Measurements from ENCODE around the gene PCID2.

PCID2 gene

DNA sequence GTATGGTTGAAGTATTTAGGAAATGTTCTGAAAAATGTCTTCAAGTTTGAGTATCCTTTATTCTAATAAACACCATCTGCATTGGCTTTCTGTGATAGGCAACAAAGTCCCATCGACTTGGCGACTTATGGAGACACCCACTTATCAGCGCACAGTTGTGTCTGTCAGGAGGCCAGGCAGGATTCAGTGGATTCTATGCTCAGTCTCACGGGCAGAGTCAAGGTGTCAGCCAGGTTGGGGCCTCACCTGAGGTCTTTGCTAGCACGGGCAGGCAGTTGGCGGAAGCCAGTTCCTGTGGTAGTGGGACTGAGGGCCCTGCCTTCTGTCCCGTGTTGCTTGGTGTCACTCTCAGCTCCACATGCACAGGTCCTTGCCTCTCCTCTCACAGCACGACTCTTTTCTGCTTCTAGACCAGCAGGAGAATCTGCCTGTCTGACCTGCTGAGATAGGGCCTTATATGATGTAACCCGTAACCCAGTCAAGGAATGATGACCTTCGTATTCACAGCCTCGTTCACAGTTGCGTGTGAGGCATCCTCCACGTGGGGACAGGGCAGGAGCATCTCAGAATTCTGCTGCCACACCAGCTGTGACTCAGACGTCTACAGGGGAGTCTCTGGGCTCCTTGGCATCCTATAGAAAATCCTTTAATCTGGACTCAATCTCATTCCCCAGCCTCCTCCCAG lies 10.9 kb upstream of the PCID2 start:
- no peak for DNase-seq (ENCODE audit: low read depth)

DNA sequence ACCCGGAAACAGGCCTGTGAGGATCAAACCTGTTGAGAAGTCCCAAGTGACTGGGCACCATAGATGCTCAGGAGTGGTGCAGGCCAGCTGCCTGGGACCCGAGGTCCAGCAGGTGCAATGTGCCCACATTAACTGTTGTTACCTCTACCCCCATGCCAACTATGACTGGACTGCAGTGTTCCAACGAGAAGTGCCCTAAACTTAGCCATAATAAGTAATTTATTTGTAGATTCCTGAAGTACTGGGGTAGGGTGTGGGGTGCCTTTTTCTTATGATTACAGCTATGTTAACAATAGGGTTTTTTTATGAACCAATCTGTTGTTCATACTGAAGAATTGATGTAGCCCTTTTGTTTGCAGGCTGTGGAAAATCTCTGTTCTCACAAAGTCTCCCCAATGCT lies 10.1 kb upstream of the PCID2 start:
- no peak for DNase-seq (ENCODE audit: low read depth)

DNA sequence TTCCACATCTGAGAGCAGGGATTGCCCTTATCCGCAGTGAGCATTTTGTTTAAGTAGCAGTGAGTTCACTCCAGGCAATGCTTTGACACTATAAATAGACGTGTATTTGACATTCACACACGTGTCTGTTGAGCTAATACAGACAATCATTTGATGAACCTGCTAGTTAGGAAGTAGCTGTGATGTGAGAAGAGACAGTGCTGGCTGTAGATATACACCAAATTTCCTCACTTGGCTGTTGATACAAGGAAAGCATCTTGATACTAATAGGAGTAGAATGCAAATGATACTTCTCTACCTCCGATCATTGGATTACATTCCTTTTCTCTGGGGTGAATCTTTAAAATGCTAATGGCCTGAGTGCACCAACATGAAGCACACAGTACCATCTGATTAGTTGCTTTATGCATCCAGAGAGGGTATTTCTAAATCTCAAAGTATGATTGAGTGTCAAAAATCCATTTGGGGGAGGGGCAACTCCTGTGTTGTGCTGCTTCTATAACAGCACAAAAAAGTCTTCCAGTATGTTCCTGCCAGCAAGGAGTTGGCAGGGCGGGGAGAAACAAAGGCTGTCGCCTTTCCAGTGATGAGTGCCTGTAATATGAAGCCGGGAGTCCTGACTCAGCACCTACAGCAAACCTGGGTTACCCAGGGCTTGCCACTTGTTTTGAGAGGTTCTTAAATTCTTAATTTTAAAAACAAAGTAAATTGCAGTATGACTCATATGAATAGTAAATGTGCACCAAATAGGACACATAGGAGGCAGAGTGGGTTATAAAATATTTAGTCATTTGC lies 8.0 kb upstream of the PCID2 start:
- DNase-seq (ENCODE audit: low read depth), result no peak

DNA sequence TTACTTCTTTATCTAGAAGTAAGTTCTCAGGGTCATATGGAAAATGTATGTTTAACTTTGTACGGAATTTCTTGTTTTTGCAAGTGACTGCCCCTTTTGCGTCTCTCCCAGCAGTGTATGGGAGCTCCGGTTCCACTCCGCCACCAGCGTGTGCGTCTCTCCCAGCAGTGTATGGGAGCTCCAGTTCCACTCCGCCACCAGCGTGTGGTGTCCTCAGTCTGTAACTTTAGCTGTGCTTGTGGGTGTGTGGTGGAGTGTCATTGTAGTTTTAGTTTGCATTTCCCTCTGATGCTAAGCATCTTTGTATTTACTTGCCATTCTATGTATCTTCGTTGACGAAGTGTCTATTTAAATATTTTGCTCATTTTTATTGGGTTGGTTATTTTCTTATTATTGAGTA lies 3.3 kb upstream of the PCID2 start:
- no peak for DNase-seq (ENCODE audit: low read depth)

DNA sequence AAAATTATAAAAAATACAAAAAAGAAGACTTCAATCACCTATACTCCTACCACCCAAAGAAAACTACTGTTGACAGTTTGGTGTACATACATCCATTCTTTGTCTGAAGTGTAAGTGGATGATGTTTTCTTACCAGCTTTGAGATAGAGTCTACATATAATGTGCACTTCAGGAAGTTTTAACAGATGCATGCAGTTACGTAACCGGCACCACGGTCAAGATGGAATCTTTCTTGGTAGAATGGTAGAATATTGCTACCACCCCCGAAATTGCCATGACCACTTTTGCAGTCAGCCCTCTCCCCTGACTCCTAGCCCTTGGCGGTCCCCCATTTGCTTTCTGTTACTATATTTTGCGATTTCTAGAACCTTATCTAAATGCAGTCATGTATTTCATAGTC lies 2.4 kb upstream of the PCID2 start:
- DNase-seq (ENCODE audit: low read depth), result no peak

DNA sequence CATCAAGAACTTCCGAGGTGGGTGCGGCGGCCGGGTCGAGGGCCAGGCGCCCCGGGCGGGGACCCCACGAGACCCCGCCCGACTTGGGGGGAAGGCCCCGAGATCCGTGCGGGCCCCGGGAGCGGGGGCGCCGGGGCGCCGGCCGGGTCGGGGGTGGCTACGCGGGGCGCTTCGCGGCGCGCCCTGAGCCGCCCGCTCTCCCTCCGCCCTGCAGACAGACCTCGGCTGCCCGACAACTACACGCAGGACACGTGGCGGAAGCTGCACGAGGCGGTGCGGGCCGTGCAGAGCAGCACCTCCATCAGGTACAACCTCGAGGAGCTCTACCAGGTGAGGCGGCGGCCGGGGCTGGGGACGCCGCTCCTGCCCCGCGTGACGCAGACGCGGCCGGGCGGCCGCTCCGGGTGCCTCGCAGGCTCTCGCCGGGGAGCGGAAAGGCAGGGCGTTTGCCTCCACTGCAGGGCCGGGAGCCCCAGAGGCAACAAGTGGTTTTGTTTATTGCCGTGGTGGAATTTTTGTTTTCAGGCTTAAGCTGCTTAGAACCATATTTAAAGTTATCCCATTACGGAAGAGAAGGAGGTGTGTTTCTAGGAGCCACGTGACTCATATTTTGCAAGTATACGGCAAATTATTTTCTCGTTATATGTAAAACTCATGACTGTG lies 1.4 kb upstream of the PCID2 start:
- DNase-seq (ENCODE audit: low read depth), result peak; percentile 23

DNA sequence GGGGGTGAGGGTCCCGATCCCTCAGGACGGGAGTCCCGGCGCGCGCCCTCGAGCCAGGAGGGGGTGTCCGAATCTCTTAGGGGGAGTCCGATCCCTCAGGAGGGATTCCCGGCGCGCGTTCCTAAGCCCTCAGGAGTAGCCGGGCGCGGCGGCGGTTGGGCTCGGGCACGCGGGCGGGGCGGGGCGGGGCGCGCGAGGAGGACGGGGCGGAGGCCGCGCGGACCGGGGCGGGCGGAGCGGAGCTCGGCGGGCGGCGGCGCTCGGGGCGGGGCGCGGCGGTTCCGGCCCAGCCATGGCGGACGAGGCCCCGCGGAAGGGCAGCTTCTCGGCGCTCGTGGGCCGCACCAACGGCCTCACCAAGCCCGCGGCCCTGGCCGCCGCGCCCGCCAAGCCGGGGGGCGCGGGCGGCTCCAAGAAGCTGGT lies 878 bp upstream of the PCID2 start, which contains the start of gene CUL4A:
CUL4A (plus strand) TSS at position 278 of the 423 bp plus-strand sequence; CDS start at position 293, 15 bp downstream.
- DNase-seq (ENCODE audit: low read depth), result no peak

DNA sequence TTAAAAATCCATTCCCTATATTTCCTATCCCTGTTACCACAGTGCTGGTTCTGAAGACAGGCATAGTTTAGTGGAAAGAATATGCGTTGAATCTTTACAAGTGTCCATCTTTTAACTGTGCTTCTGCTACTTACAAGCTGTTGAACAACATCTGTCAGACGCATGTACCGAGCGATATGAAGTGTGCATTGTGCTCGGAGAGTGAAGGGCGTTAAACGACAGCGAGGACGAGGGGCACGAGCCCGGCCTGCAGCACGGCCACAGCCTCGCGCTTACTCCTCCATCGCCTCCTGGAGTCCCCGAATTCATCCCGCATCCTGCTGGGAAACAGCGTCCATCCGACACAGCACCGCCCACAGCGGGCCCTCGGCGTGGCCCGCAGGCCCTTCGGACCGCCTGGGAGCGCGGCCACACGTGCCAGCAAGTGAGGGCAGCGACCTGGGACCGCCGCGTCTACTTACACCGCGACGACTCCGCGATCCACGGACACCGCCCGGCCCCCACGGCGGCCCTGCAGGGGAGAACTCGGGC lies 514 bp downstream of the PCID2 start:
- DNase-seq (ENCODE audit: low read depth), result no peak

DNA sequence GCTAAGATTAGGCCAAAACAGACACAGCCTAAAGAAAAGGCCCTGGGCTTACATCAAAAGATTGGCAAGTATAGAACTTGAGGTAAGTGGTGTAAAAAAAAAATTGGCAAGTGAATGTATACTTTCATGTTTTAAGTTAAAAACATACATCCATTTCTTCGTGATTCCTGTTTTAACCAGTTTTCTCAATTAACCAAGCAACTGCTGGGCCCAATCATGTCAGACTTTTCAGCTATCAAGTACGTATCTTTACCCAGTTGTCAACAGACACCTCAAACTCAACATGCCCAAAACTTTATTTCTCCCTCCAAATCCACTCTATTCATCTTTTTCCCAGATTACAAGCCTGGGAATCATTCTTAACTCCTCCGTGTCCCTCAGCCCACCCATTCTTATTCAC lies 1.0 kb downstream of the PCID2 start:
- no peak for DNase-seq (ENCODE audit: low read depth)

DNA sequence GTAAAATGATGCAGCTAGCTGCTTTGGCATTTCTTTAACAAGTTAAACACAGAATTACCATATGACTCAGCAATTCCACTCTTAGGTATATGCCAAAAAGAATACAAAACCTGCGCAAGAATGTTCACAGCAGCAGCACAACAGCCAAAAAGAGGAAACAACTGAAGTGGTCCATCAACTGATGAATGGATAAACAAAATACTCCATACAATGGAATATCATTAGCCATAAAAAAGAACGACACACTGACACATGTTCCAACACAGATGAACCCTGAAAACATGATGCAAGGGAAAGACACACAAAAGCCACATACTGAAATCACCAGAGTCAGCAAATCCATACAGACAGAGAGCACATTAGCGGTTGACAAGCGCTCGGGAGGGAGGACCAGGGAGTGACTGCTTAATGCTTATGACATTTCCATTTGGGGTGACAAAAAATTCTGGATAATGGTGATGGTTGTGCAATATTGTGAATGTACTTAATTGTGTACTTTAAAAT lies 3.0 kb downstream of the PCID2 start:
- DNase-seq (ENCODE audit: low read depth), result no peak

DNA sequence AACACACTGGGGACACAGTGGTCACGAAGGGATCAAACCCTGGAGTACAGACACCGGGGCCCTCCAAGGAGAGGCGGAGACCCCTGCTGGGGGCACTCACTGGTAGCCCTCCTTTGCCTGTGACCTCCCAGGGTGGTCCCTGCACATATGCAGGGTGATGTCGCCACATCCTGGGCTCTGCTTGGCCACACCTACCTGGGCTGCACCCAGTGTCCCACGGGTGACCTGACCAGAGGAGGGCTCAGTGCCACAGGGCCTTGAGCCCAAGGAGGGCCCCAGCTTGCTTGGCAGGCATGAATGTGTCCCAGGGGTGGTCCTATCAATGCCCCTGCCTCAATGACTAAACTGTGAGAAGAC lies 4.1 kb downstream of the PCID2 start:
- no peak for DNase-seq (ENCODE audit: low read depth)

DNA sequence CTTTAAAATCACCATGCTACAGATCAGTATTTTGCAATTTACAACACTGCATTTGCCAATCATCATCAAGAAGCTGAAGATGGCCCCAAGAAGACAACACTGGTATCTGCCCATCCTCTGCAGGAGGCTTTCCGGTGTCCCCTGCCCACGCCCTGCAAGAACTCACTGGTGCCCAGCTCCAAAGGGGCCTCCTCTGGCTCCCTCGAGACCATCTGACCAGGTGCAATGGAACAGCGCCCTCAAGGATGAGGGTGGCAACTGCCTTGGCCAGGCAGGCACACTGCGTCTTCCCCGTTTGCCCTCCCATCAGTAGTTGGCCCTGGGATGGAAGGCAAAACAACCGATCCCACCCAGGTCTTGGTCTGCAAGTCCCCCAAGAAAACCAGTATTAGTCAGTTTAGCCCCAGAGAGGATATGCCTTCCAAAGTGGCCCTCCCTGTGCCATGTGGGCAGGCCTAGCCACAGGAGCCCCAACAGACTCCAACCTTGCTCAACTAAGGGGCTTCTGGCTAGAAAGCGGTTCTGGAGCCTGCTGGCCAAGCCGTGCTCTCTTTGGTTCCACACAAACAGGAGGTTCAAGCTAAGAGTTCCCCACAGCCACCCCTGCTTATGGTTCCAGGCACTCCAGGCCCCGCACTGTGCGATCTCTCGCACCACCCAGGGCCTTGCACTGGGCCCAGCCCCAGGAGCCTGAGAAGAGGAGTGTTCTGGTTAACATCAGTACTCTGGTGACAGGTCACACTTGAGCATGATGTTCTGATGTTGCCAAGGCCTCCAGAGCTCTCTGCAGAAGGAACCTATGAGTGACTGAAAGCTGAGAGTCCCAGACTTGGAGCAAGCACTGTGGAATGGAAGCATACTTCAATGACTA lies 4.7 kb downstream of the PCID2 start:
- DNase-seq (ENCODE audit: low read depth), result no peak

DNA sequence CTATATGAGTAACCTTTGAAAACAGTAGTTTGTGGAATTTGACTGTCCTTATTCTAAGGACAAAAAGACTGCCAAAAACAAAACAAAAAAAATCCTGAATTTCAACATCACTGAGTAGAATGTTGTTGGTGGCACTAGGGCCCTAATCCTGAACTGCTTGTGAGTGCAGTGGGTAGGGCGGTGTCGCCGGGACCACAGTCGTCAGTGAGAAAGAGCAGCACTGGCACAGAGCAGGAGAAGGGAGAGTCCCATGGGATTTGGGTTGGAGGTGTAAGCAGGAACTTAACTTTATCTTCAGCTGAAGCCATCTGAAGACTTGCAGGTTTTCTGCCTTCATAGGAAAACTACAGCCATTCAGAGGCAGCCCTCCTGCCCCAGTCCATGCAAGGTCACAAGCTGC lies 5.6 kb downstream of the PCID2 start:
- DNase-seq (ENCODE audit: low read depth), result no peak

DNA sequence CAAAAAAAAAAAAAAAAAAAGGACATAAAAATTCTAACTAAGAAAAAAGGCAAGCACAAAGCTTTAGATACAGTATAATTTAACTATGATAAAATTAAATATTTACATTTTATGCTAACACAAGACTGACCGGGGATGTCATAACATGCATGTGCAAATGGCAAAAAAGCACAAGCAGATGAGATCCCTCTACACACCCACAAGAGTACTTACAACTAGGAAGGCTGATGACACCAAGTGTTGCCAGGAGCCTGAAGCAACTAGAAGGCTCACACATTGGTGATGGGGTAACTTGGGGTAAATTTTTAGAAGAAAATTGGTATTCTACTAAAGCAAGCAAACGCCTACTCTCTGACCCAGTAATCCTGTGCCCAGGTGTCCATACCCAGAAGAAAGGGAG lies 6.7 kb downstream of the PCID2 start:
- no peak for DNase-seq (ENCODE audit: low read depth)

DNA sequence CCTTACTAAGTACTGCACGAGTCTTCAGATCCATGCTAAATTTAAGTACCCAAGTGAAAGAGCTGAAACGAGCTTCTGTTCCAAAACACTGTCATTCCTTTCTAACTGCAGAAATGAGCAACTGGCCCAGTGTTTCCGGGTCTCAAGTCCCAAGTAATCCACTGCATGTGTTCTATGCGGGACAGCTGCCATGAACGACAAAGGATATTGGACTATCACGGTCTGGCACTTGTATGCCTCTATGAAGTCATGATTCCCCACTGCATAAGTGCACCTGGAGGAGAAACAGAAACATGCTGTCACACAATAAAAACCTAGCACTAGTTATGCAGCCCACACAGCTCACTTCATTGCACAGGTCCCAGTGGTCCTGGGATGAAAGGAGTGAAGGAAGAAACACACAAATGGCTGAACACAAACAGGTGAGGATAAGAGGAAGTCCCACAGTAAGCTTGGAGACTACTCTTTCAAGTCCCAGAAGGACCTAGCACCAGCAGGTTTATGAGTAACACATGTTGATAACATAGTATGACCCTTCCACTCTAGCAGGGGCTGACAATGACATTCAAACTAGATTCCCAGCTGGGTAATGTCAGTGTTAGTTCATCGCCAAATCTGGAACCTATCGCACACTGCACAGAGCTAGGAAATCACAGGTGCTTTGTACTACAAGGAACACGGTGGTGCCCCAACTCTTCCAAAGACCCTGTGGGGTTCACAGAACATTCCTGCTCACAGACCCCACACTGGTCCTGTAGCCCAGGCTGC lies 11.3 kb downstream of the PCID2 start:
- DNase-seq (ENCODE audit: low read depth), result no peak

DNA sequence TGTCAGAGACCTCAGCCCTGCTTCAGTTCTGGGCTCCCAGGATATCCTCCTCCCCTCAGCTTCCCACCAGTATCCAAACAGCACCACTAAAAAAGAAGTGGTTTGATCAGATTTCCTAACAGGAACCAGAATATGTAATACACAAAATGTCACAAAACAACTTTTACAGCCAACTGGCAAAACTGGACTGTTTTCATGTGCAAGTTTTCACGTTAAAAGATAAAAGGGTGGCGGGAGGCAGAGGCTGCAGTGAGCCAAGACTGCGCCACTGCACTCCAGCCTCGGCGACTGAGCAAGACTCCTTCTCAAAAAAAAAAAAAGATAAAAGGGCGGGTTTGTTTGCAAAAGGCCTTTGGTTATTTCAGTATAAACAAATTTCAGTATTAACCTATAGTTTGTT lies 13.1 kb downstream of the PCID2 start:
- DNase-seq (ENCODE audit: low read depth), result no peak

DNA sequence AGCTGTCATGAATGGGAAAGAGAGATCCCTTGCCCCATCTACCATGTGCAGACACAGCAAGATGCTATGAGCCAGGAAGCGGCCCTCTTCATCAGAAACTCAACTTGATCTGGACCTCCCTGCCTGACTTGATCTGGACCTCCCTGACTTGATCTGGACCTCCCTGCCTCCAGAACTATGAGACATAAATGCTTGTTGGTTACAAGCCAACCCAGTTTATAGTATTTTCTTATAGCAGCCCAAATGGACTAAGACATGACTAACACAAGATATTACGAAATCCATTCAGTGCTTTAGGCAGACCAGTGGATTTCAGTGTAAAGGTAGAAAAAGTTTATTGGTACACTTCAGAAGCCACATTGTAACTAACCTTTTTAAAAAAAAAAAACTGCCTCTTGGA lies 15.6 kb downstream of the PCID2 start:
- DNase-seq (ENCODE audit: low read depth), result no peak

DNA sequence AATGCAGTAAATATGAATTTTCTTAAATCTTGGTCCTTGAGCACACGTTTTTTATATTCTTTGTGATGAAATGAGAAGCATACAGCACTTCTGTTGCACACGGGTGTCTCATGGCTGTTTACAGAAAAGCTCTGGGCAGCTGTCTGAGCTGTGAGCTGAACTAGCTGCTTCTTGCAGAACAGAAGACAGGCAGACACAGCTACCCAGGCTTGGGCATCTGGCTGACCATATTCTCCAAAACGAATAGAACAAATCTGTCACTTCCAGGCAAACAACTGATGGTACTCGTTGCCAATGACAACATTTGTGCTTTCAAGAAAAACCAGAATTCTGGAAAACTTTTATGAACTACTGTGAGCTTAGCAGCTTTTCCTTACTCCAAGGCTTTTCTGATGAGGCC lies 16.2 kb downstream of the PCID2 start:
- DNase-seq (ENCODE audit: low read depth), result no peak

DNA sequence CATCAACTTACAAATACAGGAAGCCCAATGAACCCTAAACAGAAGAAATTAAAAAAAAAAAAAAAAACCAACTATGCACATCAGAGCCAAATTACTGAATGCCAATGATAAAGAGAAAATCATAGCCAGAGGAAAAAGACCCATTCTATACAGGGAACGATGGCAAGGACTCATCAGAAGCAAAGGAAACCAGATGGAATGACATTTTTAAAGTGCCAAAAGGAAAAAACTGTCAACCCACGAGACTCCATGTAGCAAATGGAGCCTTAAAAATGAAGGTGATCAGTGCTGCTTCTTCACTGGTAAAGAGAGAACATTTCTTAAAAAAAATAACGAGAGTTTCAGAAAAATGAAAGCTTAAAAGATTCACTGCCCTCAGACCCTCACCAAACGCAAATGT lies 18.3 kb downstream of the PCID2 start:
- no peak for DNase-seq (ENCODE audit: low read depth)

DNA sequence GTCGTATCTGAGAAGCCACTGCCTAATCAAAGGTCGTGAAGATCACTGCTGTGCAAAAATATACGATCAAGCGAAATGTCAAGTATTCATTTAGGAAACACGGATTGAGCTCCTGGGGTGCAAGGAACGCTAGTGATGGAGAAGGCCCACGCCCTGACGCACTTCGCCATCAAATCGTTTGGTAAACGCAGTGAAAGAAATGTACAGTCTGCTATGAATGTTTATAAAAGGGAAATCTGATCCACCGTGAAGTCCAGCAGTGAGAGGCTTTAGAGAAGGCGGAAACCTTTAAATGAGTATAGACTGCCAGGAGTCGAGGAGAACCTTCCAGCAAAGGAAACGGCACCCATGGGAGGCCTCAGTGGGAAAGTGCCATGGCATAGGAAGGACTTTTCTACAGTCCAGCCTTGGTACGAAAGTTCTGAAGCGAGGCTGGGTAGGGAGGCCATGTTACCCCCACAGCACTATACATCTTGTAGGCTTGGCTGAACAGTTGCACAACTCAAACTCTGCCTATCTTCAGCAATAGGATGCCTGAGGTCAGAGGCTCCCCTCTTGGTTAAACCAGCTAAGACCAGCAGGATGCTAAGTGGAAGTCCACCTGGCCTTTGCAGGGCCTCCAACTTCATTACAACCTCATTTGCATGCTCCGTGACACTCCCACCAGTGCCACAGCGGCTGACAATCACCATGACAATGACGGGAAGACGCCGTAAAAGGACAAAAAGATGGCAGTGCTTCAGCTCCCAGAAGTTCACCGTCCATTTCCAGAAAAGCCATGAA lies 20.4 kb downstream of the PCID2 start:
- DNase-seq (ENCODE audit: low read depth), result no peak

Measured in HS-27A (cell line).